Small intestine (tissue), 7 donors: ENCODE data around the gene DMXL1. TPM values are rescaled to one million over a fixed set of nuclear protein-coding genes. Genes with fewer than 3 reads are reported as not detected.
"Not testable (repeated sequence)": the region's sequence is repeated elsewhere in the genome, so short reads cannot be mapped to it uniquely, and the experiment has no call there.

Experiments
- DNase-seq, 2 donors: peaks; one replicate each; pipeline versions ENCODE4 v3.0.0 to v3.0.0-alpha.2; 2013
- FAIRE-seq: peaks from 2 replicates; lab custom pipeline; 2012; peaks lifted over from hg19 to GRCh38; lab: Jason Lieb, UNC
- H3K27ac ChIP-seq, 3 donors: one replicate each; pipeline ENCODE4 v1.5.1; 2013; ENCODE audit warnings: low read length in 2 of 3, mild to moderate bottlenecking in 2 of 3, control low read depth in 1 of 3, inconsistent platforms in 1 of 3, low read depth in 1 of 3, moderate library complexity in 1 of 3
- H3K27me3 ChIP-seq, 3 donors: one replicate each; pipeline ENCODE4 v1.6.1; 2013; ENCODE audit warnings: low read length in 3 of 3, inconsistent platforms in 1 of 3; ENCODE audit not compliant: control insufficient read depth in 3 of 3, insufficient read depth in 3 of 3
- H3K36me3 ChIP-seq, 3 donors: one replicate each; pipeline ENCODE4 v1.6.1; 2013; ENCODE audit warnings: low read length in 3 of 3, inconsistent platforms in 1 of 3, low read depth in 1 of 3, mild to moderate bottlenecking in 1 of 3, moderate library complexity in 1 of 3; ENCODE audit not compliant: control insufficient read depth in 3 of 3, insufficient read depth in 2 of 3
- H3K4me1 ChIP-seq, 3 donors: one replicate each; pipeline ENCODE4 v1.6.1; 2013; ENCODE audit warnings: low read length in 2 of 3, inconsistent platforms in 1 of 3, low read depth in 1 of 3, mild to moderate bottlenecking in 1 of 3, moderate library complexity in 1 of 3; ENCODE audit not compliant: control insufficient read depth in 3 of 3, insufficient read depth in 2 of 3
- H3K4me3 ChIP-seq, 3 donors: one replicate each; pipeline ENCODE4 v1.5.1; 2013; ENCODE audit warnings: low read length in 3 of 3, control low read depth in 1 of 3, inconsistent platforms in 1 of 3, low read depth in 1 of 3, mild to moderate bottlenecking in 1 of 3, moderate library complexity in 1 of 3
- H3K9me3 ChIP-seq, 2 donors: one replicate each; pipeline ENCODE4 v1.6.1; 2013; ENCODE audit warnings: low read depth in 1 of 2, low read length in 1 of 2; ENCODE audit not compliant: control insufficient read depth in 2 of 2, insufficient read depth in 1 of 2
- WGBS, 3 donors: extraction: QIAGEN DNeasy Blood & Tissue Kit; methylation state at CpG; one replicate each; pipeline ENCODE4 v1.1.7; 2013; 5-methylcytosine and 5-hydroxymethylcytosine counted together
- polyA plus RNA-seq, 4 donors: library from polyadenylated mRNA; stranded (reverse) in 3 of 4; unstranded in 1 of 4; fragments of 200-250 nt in 3 of 4; fragments of 120-200 nt in 1 of 4; gene quantifications; one replicate each; pipeline versions ENCODE4 v1.2.1 to v1.2.3, GENCODE V29; 2013
- donor health status: healthy with polysubstance abuse.
- donor health status: control.
- donor health status: control.
- donor health status: Bipolar disorder and iron deficiency.
- donor health status: healthy.

The DMXL1 gene
- polyA plus RNA-seq, 4 donors: 8.1 to 33.1 (median 18.8) TPM

- H3K27ac ChIP-seq: no peak overlapping the region
- FAIRE-seq: no peak
- H3K4me3 ChIP-seq: no peak overlapping the region
- H3K4me1 ChIP-seq: peaks cover 0 to 6% (median 5%) of the 10 kb centered on the region in 3 donors
- no peaks in the 10 kb centered on the region for H3K27me3 ChIP-seq
- DNase-seq: no peak
- H3K36me3 ChIP-seq: no peaks in the 10 kb centered on the region
- no peaks in the 10 kb centered on the region for H3K9me3 ChIP-seq
- WGBS, 3 donors: 77 to 81% (median 78%) methylated on average over 3 of the region's 3 CpGs
Measured at GRCh38 chr5:119074419-119074818, 3.5 kb downstream of the DMXL1 start.

GRCh38 chr5:119075269-119075668, 4.4 kb downstream of the DMXL1 start:
- not testable (repeated sequence) for DNase-seq, FAIRE-seq

GRCh38 chr5:119076080-119076479, 5.2 kb downstream of the DMXL1 start:
- no peak overlapping the region for H3K4me3 ChIP-seq
- no peaks in the 10 kb centered on the region for H3K27me3 ChIP-seq
- no peaks in the 10 kb centered on the region for H3K36me3 ChIP-seq
- H3K27ac ChIP-seq: no peak overlapping the region
- DNase-seq: no peak
- peaks cover 0 to 5% (median 0%) of the 10 kb centered on the region in 3 donors for H3K4me1 ChIP-seq
- FAIRE-seq: no peak
- 46 to 66% (median 48%) methylated on average over 1 of the region's 1 CpG for WGBS, 3 donors
- no peaks in the 10 kb centered on the region for H3K9me3 ChIP-seq

More at GRCh38 chr5:119075269-119075668, 4.4 kb downstream of the DMXL1 start:
- H3K27me3 ChIP-seq, H3K4me1 ChIP-seq, H3K9me3 ChIP-seq, H3K27ac ChIP-seq, H3K36me3 ChIP-seq, H3K4me3 ChIP-seq: not testable (repeated sequence)
- 90 to 93% (median 91%) methylated on average over 12 of the region's 12 CpGs for WGBS, 3 donors

- no peak overlapping the region for H3K27ac ChIP-seq
- H3K27me3 ChIP-seq: no peaks in the 10 kb centered on the region
- peaks cover 0 to 5% (median 0%) of the 10 kb centered on the region in 3 donors for H3K4me1 ChIP-seq
- H3K9me3 ChIP-seq: no peaks in the 10 kb centered on the region
- 93 to 95% (median 94%) methylated on average over 5 of the region's 5 CpGs for WGBS, 3 donors
- DNase-seq (no peak), FAIRE-seq (no peak)
- peaks cover 0 to 3% (median 0%) of the 10 kb centered on the region in 3 donors for H3K36me3 ChIP-seq
- H3K4me3 ChIP-seq: no peak overlapping the region
Measured at GRCh38 chr5:119077444-119077843, 6.6 kb downstream of the DMXL1 start.

- Histone ChIP-seq H3K36me3 (peaks cover 0 to 5% (median 0%) of the 10 kb centered on the region in 3 donors), H3K4me3 (no peak overlapping the region), H3K9me3 (no peaks in the 10 kb centered on the region), H3K4me1 (peaks cover 0 to 2% (median 0%) of the 10 kb centered on the region in 3 donors), H3K27ac (no peak overlapping the region), H3K27me3 (no peaks in the 10 kb centered on the region)
- whole genome bisulfite sequencing, 3 donors: 95 to 96% (median 96%) methylated on average over 1 of the region's 1 CpG
- DNase-seq: no peak
- FAIRE-seq: no peak
Measured at GRCh38 chr5:119078071-119078846, 7.4 kb downstream of the DMXL1 start.

GRCh38 chr5:119078861-119079260, 8.0 kb downstream of the DMXL1 start:
- H3K36me3 ChIP-seq: peaks cover 0 to 8% (median 0%) of the 10 kb centered on the region in 3 donors
- H3K27me3 ChIP-seq: no peaks in the 10 kb centered on the region
- H3K9me3 ChIP-seq: no peaks in the 10 kb centered on the region
- DNase-seq: no peak
- H3K27ac ChIP-seq: no peak overlapping the region
- H3K4me3 ChIP-seq: no peak overlapping the region
- 91 to 98% (median 97%) methylated on average over 1 of the region's 1 CpG for WGBS, 3 donors
- H3K4me1 ChIP-seq: peaks cover 0 to 2% (median 0%) of the 10 kb centered on the region in 3 donors
- no peak for FAIRE-seq

- WGBS, 3 donors: 49 to 71% (median 63%) methylated on average over 3 of the region's 3 CpGs
- H3K27me3 ChIP-seq: no peaks in the 10 kb centered on the region
- H3K27ac ChIP-seq: no peak overlapping the region
- no peak for DNase-seq
- H3K9me3 ChIP-seq: no peaks in the 10 kb centered on the region
- peaks cover 0 to 2% (median 0%) of the 10 kb centered on the region in 3 donors for H3K4me1 ChIP-seq
- H3K36me3 ChIP-seq: peaks cover 0 to 8% (median 0%) of the 10 kb centered on the region in 3 donors
- no peak for FAIRE-seq
- H3K4me3 ChIP-seq: no peak overlapping the region
Measured at GRCh38 chr5:119079318-119079921, 8.5 kb downstream of the DMXL1 start.

- H3K36me3 ChIP-seq: peaks cover 0 to 13% (median 0%) of the 10 kb centered on the region in 3 donors
- WGBS, 3 donors: 71 to 85% (median 76%) methylated on average over 1 of the region's 1 CpG
- H3K9me3 ChIP-seq: peaks cover 0 to under 1% of the 10 kb centered on the region in 2 donors
- no peak overlapping the region for H3K27ac ChIP-seq
- H3K4me3 ChIP-seq: no peak overlapping the region
- FAIRE-seq (no peak), DNase-seq (no peak)
- peaks cover 0 to 2% (median 0%) of the 10 kb centered on the region in 3 donors for H3K4me1 ChIP-seq
- H3K27me3 ChIP-seq: no peaks in the 10 kb centered on the region
Measured at GRCh38 chr5:119080936-119081335, 10.0 kb downstream of the DMXL1 start.
